Activated CD4-positive, alpha-beta T cell treated with anti-CD3 and anti-CD28 coated beads for 1 hour (primary cell): ENCODE measurements around the gene PTPRR.

Source experiments
- DNase-seq: peaks from one replicate; pipeline ENCODE4 v3.0.0-alpha.2; 2020

Gene PTPRR

GRCh38 chr12:70920251-70920851 is at the start of gene PTPRR:
Gene PTPRR, minus strand, starts transcription at chr12:70920738. Its CDS starts 348 bp downstream, at chr12:70920390.
- no peak for DNase-seq

- DNase-seq: no peak
These were observed 46.7 kb upstream of the PTPRR start for GRCh38 chr12:70966996-70967790.

GRCh38 chr12:70966046-70966445 is 45.5 kb upstream of the PTPRR start:
- DNase-seq: no peak

- no peak for DNase-seq
These were observed 44.5 kb upstream of the PTPRR start for GRCh38 chr12:70964867-70965510.

GRCh38 chr12:70963081-70963660 is 42.6 kb upstream of the PTPRR start:
- DNase-seq: no peak

- DNase-seq: no peak
These were observed 41.8 kb upstream of the PTPRR start for GRCh38 chr12:70962226-70962794.

- DNase-seq: no peak
These were observed 39.9 kb upstream of the PTPRR start for GRCh38 chr12:70960484-70960883.

GRCh38 chr12:70955415-70955814 is 34.9 kb upstream of the PTPRR start:
- no peak for DNase-seq

GRCh38 chr12:70950451-70950850 is 29.9 kb upstream of the PTPRR start:
- DNase-seq: no peak

- no peak for DNase-seq
These were observed 28.4 kb upstream of the PTPRR start for GRCh38 chr12:70948976-70949336.

GRCh38 chr12:70948236-70948975 is 27.9 kb upstream of the PTPRR start:
- DNase-seq: no peak

GRCh38 chr12:70936203-70936813 is 15.8 kb upstream of the PTPRR start:
- no peak for DNase-seq

GRCh38 chr12:70933133-70933532 is 12.6 kb upstream of the PTPRR start:
- DNase-seq: no peak

GRCh38 chr12:70929029-70929428 is 8.5 kb upstream of the PTPRR start:
- DNase-seq: no peak

GRCh38 chr12:70928071-70928470 is 7.5 kb upstream of the PTPRR start:
- DNase-seq: no peak

GRCh38 chr12:70927356-70927755 is 6.8 kb upstream of the PTPRR start:
- no peak for DNase-seq

GRCh38 chr12:70925539-70925938 is 5.0 kb upstream of the PTPRR start:
- no peak for DNase-seq

- DNase-seq: no peak
These were observed 353 bp upstream of the PTPRR start for GRCh38 chr12:70920891-70921290.

GRCh38 chr12:70919597-70920035 is 922 bp downstream of the PTPRR start:
- no peak for DNase-seq

GRCh38 chr12:70919176-70919575 is 1.4 kb downstream of the PTPRR start:
- no peak for DNase-seq

GRCh38 chr12:70918321-70918720 is 2.2 kb downstream of the PTPRR start:
- no peak for DNase-seq

- no peak for DNase-seq
These were observed 9.9 kb downstream of the PTPRR start for GRCh38 chr12:70910666-70911065.
